GM21515 (cell line): ENCODE data around the gene EFNA5.

Source experiments
- ATAC-seq: cut with Tn5 transposase; IDR thresholded peaks from one replicate; pipeline ENCODE4 v1.9.1; 2021; ENCODE audit not compliant: unreplicated experiment

Gene EFNA5

DNA sequence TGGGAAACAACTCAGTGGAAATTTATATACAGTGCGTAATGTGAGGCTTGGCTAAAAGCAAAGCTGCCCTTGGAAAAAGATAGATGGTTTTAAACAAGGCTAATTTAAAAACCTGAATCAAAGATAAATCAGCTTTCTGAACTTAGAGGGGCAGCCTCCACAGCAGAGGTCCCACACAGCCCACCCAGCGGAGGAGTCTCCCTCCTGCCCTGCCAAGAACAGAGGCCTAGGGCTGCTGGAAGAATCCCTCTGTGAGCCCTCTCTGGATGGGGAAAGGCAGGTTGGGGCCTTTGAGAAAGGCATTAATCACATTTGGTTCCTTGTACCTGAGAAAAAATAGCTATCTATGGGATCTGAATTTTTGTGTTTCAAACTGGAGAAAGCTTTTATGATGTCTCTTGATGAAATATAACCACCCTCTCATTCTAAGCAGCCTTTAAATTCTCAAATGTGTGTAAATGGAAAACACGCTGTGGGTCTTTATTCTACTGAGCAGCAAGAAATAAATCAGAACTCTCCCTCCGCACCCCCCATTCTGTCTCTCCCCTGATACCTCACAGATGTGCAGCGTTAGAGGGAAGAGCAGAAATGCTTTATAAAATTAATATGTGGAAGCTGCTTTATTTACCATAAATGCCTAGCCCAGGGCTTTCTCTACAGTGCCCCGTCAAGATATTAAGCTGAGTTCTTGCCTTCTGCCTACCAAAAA lies 329.2 kb downstream of the EFNA5 start:
- no peak for ATAC-seq

GRCh38 chr5:107340631-107341030 lies 330.1 kb downstream of the EFNA5 start:
- no peak for ATAC-seq

DNA sequence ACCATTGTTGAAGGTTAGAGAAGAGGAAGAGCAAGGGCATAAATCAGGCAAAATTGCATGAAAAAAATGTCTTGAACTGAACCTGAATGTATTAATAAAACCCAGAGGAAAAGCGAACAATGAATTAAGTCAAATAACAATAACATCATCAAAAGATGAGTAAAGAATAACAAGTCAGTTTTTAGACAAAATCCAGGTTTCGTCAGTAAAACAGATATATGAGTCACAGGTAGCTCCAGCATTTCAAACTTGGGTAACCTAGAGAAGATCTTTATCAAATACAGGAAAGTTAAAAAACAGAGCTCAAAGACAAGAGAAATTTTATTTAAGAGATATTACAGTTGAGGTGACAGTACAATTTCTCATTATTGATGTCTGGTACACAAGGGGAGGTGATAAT lies 332.4 kb downstream of the EFNA5 start:
- no peak for ATAC-seq

- no peak for ATAC-seq
Observed at GRCh38 chr5:107337281-107337680, 333.5 kb downstream of the EFNA5 start.

DNA sequence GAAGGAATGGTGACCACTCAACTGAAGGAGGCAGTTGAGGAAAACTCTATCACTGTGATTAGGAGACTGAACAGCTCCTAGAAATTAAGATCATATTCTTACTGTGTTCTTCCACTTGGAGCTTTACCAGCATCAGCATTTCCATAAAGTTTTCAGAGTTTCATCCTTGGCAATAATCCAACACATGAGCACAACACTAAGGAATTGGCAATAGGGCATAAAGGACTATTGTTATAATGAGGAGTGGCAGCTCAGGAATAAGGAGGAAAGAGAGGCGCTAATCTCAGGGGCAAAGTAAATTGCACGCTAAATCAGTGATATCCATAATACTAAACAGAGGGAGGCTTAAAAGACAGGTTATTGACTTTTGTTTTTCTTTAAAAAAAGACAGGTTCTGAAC lies 338.9 kb downstream of the EFNA5 start:
- no peak for ATAC-seq

- ATAC-seq: no peak
Observed at GRCh38 chr5:107331312-107331711, 339.4 kb downstream of the EFNA5 start.

GRCh38 chr5:107330903-107331302 lies 339.8 kb downstream of the EFNA5 start:
- ATAC-seq: no peak

- no peak for ATAC-seq
Observed at GRCh38 chr5:107329850-107330249, 340.9 kb downstream of the EFNA5 start.
